IMR-90 (cell line): Measurements from ENCODE around the gene C5orf15. TPM values are rescaled to one million over a fixed set of nuclear protein-coding genes. Genes with fewer than 3 reads are reported as not detected.

Source experiments
- ATAC-seq: fragments of 200-7000 bp; cut with Tn5 transposase; 2 replicates; pipeline ENCODE4 v1.9.1; 2020; ENCODE audit warnings: low read depth, mild to moderate bottlenecking, moderate library complexity
- BruUV-seq: library from RNA; stranded (reverse); fragments of 400-500 nt; replicated peaks from 2 replicates; lab custom pipeline; 2021; lab: Mats Ljungman, UMichigan
- CTCF ChIA-PET: fragments of 300-600 bp; formaldehyde crosslinking; extraction: SDS; loops from one replicate; lab custom pipeline; 2021; ENCODE audit warnings: antibody characterized with exemption; lab: Yijun Ruan, JAX
- POLR2A ChIA-PET: fragments of 300-600 bp; sonication (Branson Sonifier 250); formaldehyde crosslinking; loops from one replicate; lab custom pipeline; 2022; ENCODE audit warnings: antibody characterized with exemption; ENCODE audit not compliant: unreplicated experiment; lab: Charles Lee
- DNase-seq: peaks from one replicate; pipeline ENCODE4 v3.0.0; 2013
- H2AFZ ChIP-seq: replicated peaks from 2 replicates; pipeline ENCODE3; 2013; ENCODE audit warnings: low read length, mild to moderate bottlenecking; ENCODE audit not compliant: poor library complexity
- H2AK5ac ChIP-seq: 2 replicates; pipeline ENCODE4 v1.6.1; 2013; ENCODE audit warnings: low read depth, low read length, inconsistent platforms
- H2AK9ac ChIP-seq: replicated peaks from 2 replicates; pipeline ENCODE3; 2013; ENCODE audit warnings: mild to moderate bottlenecking, low read depth, low read length, moderate library complexity; ENCODE audit not compliant: poor library complexity
- H2BK120ac ChIP-seq: 2 replicates; pipeline ENCODE4 v1.6.1; 2013; ENCODE audit warnings: low read depth, low read length, inconsistent platforms
- H2BK15ac ChIP-seq: 3 replicates; pipeline ENCODE4 v1.6.1; 2013; ENCODE audit warnings: low read depth, low read length, inconsistent platforms
- H2BK20ac ChIP-seq: 2 replicates; pipeline ENCODE4 v1.6.1; 2013; ENCODE audit warnings: low read depth, mild to moderate bottlenecking, inconsistent platforms, low read length, moderate library complexity
- H2BK5ac ChIP-seq: 2 replicates; pipeline ENCODE4 v1.6.1; 2013; ENCODE audit warnings: mild to moderate bottlenecking, low read depth, low read length, inconsistent platforms; ENCODE audit not compliant: poor library complexity, severe bottlenecking
- H3K14ac ChIP-seq: replicated peaks from 2 replicates; pipeline ENCODE4 v1.6.1; 2013; ENCODE audit warnings: low read depth, low read length, inconsistent platforms
- H3K18ac ChIP-seq: 2 replicates; pipeline ENCODE4 v1.6.1; 2013; ENCODE audit warnings: low read depth, low read length, control low read depth
- H3K23ac ChIP-seq: 2 replicates; pipeline ENCODE4 v1.6.1; 2013; ENCODE audit warnings: low read depth, low read length, inconsistent platforms
- H3K27ac ChIP-seq: 2 replicates; pipeline ENCODE4 v1.5.1; 2013; ENCODE audit warnings: mild to moderate bottlenecking, control low read depth, low read length; ENCODE audit not compliant: insufficient read depth
- H3K27me3 ChIP-seq: 2 replicates; pipeline ENCODE4 v1.6.1; 2013; ENCODE audit warnings: low read length; ENCODE audit not compliant: control insufficient read depth, insufficient read depth
- H3K36me3 ChIP-seq: 2 replicates; pipeline ENCODE4 v1.6.1; 2013; ENCODE audit warnings: low read length, mixed read lengths; ENCODE audit not compliant: control insufficient read depth, insufficient read depth
- H3K4ac ChIP-seq: 2 replicates; pipeline ENCODE4 v1.6.1; 2013; ENCODE audit warnings: low read depth, low read length, inconsistent platforms
- H3K4me1 ChIP-seq: 2 replicates; pipeline ENCODE4 v1.6.1; 2013; ENCODE audit warnings: low read length, mixed read lengths; ENCODE audit not compliant: control insufficient read depth, insufficient read depth
- H3K4me2 ChIP-seq: 2 replicates; pipeline ENCODE4 v1.6.1; 2013; ENCODE audit warnings: low read depth, mild to moderate bottlenecking, control low read depth, low read length, moderate library complexity
- H3K4me3 ChIP-seq: 2 replicates; pipeline ENCODE4 v1.5.1; 2013; ENCODE audit warnings: low read depth, mild to moderate bottlenecking, control low read depth, low read length, moderate library complexity; ENCODE audit not compliant: insufficient read depth
- H3K56ac ChIP-seq: 2 replicates; pipeline ENCODE4 v1.6.1; 2013; ENCODE audit warnings: low read length, inconsistent platforms; ENCODE audit not compliant: insufficient read depth; ENCODE audit errors: extremely low read depth
- H3K79me1 ChIP-seq, 2 experiments: 2 replicates each; pipeline ENCODE4 v1.6.1; 2013; ENCODE audit warnings: low read length in 2 of 2, inconsistent platforms in 1 of 2, low read depth in 1 of 2
- H3K9ac ChIP-seq: 2 replicates; pipeline ENCODE4 v1.6.1; 2013; ENCODE audit warnings: low read depth, low read length, control low read depth
- H3K9me1 ChIP-seq: 2 replicates; pipeline ENCODE4 v1.6.1; 2013; ENCODE audit warnings: low read length, inconsistent platforms; ENCODE audit not compliant: insufficient read depth
- H3K9me3 ChIP-seq: 2 replicates; pipeline ENCODE4 v1.6.1; 2013; ENCODE audit warnings: low read length; ENCODE audit not compliant: control insufficient read depth, insufficient read depth
- H4K20me1 ChIP-seq: 2 replicates; pipeline ENCODE4 v1.6.1; 2013; ENCODE audit warnings: low read length, inconsistent platforms; ENCODE audit not compliant: insufficient read depth
- H4K5ac ChIP-seq: 2 replicates; pipeline ENCODE4 v1.6.1; 2013; ENCODE audit warnings: mild to moderate bottlenecking, low read depth, low read length, control low read depth
- H4K8ac ChIP-seq, 2 experiments: 2 replicates each; pipeline ENCODE4 v1.6.1; 2013; ENCODE audit warnings: low read depth in 2 of 2, low read length in 2 of 2, control low read depth in 1 of 2, inconsistent platforms in 1 of 2
- H4K91ac ChIP-seq: 2 replicates; pipeline ENCODE4 v1.6.1; 2013; ENCODE audit warnings: low read depth, low read length, inconsistent platforms; ENCODE audit not compliant: insufficient read depth
- BHLHE40 ChIP-seq: fragments of 150-350 bp; IDR thresholded peaks from 2 replicates; pipeline ENCODE4 v1.6.1; 2016; ENCODE audit warnings: mild to moderate bottlenecking, low read depth, low read length
- CEBPB ChIP-seq: IDR thresholded peaks from 2 replicates; pipeline ENCODE4 v1.6.1; 2012; ENCODE audit warnings: low read depth, low read length, improper control_type of control experiment
- CHD1 ChIP-seq: IDR thresholded peaks from 2 replicates; pipeline ENCODE4 v1.6.1; 2012; ENCODE audit warnings: low read depth, low read length, improper control_type of control experiment
- CTCF ChIP-seq: conservative IDR thresholded peaks from 2 replicates; pipeline ENCODE4 v1.5.1; 2012; ENCODE audit warnings: mild to moderate bottlenecking, low read depth, low read length, improper control_type of control experiment
- ELK1 ChIP-seq: fragments of 150-350 bp; IDR thresholded peaks from 2 replicates; pipeline ENCODE4 v1.6.1; 2016; ENCODE audit warnings: low read depth, mild to moderate bottlenecking, low read length, moderate library complexity, borderline replicate concordance
- MAFK ChIP-seq: IDR thresholded peaks from 2 replicates; pipeline ENCODE4 v1.6.1; 2012; ENCODE audit warnings: low read depth, low read length, improper control_type of control experiment
- MAZ ChIP-seq: IDR thresholded peaks from 2 replicates; pipeline ENCODE4 v1.6.1; 2012; ENCODE audit warnings: low read depth, mild to moderate bottlenecking, low read length, improper control_type of control experiment, moderate library complexity, borderline replicate concordance
- MXI1 ChIP-seq: IDR thresholded peaks from 2 replicates; pipeline ENCODE4 v1.6.1; 2012; ENCODE audit warnings: low read depth, mild to moderate bottlenecking, low read length, moderate library complexity, borderline replicate concordance
- NFE2L2 ChIP-seq: fragments of 150-350 bp; IDR thresholded peaks from 2 replicates; pipeline ENCODE4 v1.6.1; 2016; ENCODE audit warnings: low read depth, mild to moderate bottlenecking, low read length
- POLR2A ChIP-seq: IDR thresholded peaks from 2 replicates; pipeline ENCODE4 v1.6.1; 2012; ENCODE audit warnings: mild to moderate bottlenecking, low read depth, low read length
- RCOR1 ChIP-seq: IDR thresholded peaks from 2 replicates; pipeline ENCODE4 v1.6.1; 2012; ENCODE audit warnings: mild to moderate bottlenecking, low read length, improper control_type of control experiment; ENCODE audit not compliant: insufficient replicate concordance
- RFX5 ChIP-seq: IDR thresholded peaks from 2 replicates; pipeline ENCODE4 v1.8.0; 2012; ENCODE audit warnings: low read depth, mild to moderate bottlenecking, low read length, moderate library complexity
- SMC3 ChIP-seq: fragments of 150-350 bp; IDR thresholded peaks from 2 replicates; pipeline ENCODE4 v1.6.1; 2016; ENCODE audit warnings: low read depth, mild to moderate bottlenecking, antibody characterized with exemption, low read length, moderate library complexity
- WGBS, 2 experiments: methylation state at CpG; one replicate each; pipeline versions ENCODE4 v1.1.5 to v1.1.7; 2013; ENCODE audit warnings: missing lambda C conversion rate in 2 of 2; ENCODE audit not compliant: insufficient read length in 1 of 2; ENCODE audit errors: extremely low coverage in 2 of 2; 5-methylcytosine and 5-hydroxymethylcytosine counted together
- dilution Hi-C: fragments of 300-500 bp; cut with HindIII; formaldehyde crosslinking; loops from one replicate; pipeline ENCODE4 v1.14.3; 2018; ENCODE audit warnings: low sequenced_read_pairs; ENCODE audit not compliant: unreplicated experiment
- in situ Hi-C: fragments of 300-500 bp; cut with MboI; formaldehyde crosslinking; loops from 3 replicates; pipeline ENCODE4 v1.14.3; 2019; ENCODE audit warnings: low sequenced_read_pairs, inconsistent platforms, mixed read lengths
- intact Hi-C: fragments of 100-400 bp; cut with micrococcal nuclease; formaldehyde crosslinking; loops from 2 replicates; pipeline ENCODE4 v1.10.0; 2022
- polyA plus RNA-seq, 3 experiments: library from polyadenylated mRNA; depleted of rRNA; stranded (reverse); fragments of >200 nt; gene quantifications; 2 replicates each; pipeline ENCODE4 v1.2.3, GENCODE V29; 2012; ENCODE audit warnings: low replicate concordance in 1 of 3
- total RNA-seq: library from RNA; depleted of rRNA; stranded (reverse); fragments of >200 nt; gene quantifications from 2 replicates; pipeline ENCODE4 v1.2.3, GENCODE V29; 2012

Gene C5orf15
- total and polyA plus RNA-seq, 2 of the 4 experiments (the other 2 are of a cell fraction): 35.1 to 73.5 TPM

- ATAC-seq (no peak), DNase-seq (no peak)
- Histone ChIP-seq H4K8ac (no peak overlapping the region), H3K9me3 (no peaks in the 10 kb centered on the region), H2AK9ac (no peak overlapping the region), H2BK5ac (no peak overlapping the region), H3K9me1 (peaks cover 4% of the 10 kb centered on the region), H3K4ac (no peak overlapping the region), H2BK20ac (no peak overlapping the region; the same call in 1 of the 2 replicates), H2BK15ac (no peak overlapping the region), H4K91ac (no peak overlapping the region), H3K4me1 (peaks cover 6% of the 10 kb centered on the region; the same call in 1 of the 2 replicates), H4K20me1 (no peaks in the 10 kb centered on the region), H2BK120ac (no peak overlapping the region), H3K9ac (no peak overlapping the region), H3K14ac (no peak overlapping the region), H3K4me2 (no peak overlapping the region), H2AK5ac (no peak overlapping the region), H3K27me3 (peaks cover 41% of the 10 kb centered on the region), H3K36me3 (no peaks in the 10 kb centered on the region), H3K27ac (no peak overlapping the region), H3K56ac (no peak overlapping the region), H3K23ac (no peak overlapping the region; the same call in 1 of the 2 replicates), H3K79me1 (no peaks in the 10 kb centered on the region), H3K18ac (no peak overlapping the region), H2AFZ (no peak overlapping the region), H3K4me3 (no peak overlapping the region), H4K5ac (no peak overlapping the region)
- intact Hi-C loops (no loop called here), in situ Hi-C loops (no loop called here), dilution Hi-C loops (no loop called here)
- 38% methylated on average over 2 of the region's 17 CpGs; no CpG with 5 or more reads in 1 of the 2 experiments for WGBS, 2 experiments
- no TSS peak for BruUV-seq
- ChIA-PET CTCF (interaction anchor here (0.6 kb wide), 1 partner anchor 46 kb away, joined by 3 read pairs; no protein-coding TSS in a partner anchor), POLR2A (no interaction called here)
- TF ChIP-seq MAFK (no peak), POLR2A (no peak), ELK1 (no peak), CEBPB (no peak), NFE2L2 (no peak), CTCF (no peak), RCOR1 (no peak), CHD1 (no peak), MAZ (no peak), RFX5 (no peak), SMC3 (no peak), MXI1 (no peak), BHLHE40 (no peak)
Measured at GRCh38 chr5:133926489-133927299, 41.7 kb downstream of the C5orf15 start.
